NCI-H2171 treated with DMSO at 0.1 percent for 48 hours (cell line): ENCODE data around the gene NRG2.

ENCODE experiments used
- DNase-seq: peaks from one replicate; lab custom pipeline; 2025; lab: John Stamatoyannopoulos, UW

The NRG2 gene

DNA sequence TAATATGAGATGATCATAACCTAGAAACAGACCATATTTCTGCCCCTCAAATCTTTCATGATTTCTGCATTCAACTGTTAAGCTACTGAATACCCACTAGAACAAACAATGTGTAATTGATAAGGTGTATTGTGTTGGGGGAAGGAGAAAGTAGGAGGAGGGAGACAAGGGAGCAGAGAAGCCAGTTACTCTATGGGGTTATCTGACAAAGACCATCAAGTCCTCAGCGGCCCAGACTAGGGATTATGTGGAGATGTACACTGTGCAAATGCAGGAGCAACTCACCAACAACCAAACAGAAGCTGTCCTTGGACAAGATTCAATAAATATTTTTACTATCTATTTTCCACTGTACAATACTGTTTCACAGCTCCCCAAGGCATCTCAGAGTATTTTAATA, 2.7 kb downstream of the NRG2 start:
- no peak for DNase-seq

DNA sequence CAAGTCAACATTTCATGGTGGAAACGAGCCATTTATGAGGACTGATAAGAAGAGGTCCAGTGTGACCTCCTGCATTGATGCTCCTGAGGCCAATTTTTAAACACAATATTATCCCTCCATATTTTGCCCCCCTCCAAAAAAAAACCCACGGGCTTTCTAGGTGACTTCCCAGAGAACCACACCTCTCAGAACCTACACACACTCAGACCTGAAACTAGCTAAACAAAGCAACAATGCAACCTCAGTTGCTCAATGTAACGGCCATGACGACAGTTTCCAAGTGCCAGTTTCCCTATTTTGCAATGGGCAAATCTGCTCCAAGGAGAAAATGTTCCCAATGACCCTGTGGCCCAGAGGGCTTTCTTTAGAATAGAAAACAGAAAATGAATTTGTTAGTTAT, 3.5 kb downstream of the NRG2 start:
- DNase-seq, result no peak

DNA sequence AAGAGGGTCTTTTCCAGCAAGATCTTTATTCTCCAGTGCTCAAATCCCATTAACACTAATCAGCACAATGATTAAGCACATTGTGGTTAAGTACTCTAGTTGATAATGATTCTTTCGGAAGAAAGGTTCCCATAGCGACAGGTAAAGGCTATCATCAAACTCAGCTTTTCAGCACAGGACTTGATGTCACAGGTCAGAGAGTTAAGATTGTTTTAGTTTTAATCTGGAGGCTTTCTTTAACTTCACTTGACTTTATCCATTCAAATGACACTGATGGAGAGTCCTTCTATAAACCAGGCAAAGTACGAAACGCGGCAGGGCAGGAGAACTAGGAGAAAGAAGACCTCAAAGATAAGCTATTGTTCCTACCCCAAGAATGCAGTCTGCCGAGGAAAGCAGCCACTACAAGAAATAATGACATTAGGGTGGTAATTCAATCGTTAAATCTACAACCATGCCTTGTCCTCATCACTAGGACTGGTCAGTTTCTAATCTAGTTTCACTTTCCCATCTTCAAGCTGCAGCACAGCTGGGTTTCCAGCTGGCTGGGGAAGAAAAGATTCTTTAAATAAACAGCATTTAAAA, 4.6 kb downstream of the NRG2 start:
- DNase-seq, result no peak

DNA sequence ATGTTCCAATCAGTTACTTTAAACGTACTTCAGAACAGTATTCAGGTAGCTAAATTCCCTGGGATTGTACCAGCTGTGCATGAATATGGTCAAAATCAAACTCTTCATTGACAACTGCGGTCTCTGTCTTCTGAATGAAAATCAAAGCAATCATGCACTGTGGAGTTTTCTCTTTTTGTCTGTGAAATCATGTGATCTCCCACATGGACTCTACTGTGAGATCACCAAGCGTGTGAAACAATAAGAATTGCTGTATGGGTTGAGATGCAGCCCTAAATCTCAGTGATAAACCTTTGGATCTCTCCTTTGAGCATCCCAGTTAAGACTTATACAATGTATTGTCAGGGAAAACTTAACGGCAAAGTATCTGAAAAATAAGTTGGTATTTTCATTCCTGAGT, 6.1 kb downstream of the NRG2 start:
- DNase-seq, result no peak

DNA sequence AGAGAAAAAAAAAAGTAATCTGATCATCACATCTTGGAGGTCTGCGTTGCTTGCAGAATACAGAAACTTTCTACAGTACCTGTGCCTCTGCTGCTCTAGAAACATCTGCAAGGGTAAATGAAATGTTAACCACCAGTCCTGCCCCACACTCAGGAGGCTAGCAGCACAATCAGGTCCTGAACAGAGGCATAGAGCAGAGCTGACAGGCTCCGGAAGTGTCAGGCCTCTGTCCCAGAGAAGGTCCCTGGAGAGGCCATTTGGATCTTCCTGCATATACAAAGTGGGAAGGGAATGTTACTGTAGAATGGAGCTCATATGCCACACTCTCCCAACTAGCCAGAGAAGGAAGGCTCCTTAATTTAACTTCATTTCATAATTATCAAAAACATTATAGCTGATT, 7.2 kb downstream of the NRG2 start:
- DNase-seq, result no peak

DNA sequence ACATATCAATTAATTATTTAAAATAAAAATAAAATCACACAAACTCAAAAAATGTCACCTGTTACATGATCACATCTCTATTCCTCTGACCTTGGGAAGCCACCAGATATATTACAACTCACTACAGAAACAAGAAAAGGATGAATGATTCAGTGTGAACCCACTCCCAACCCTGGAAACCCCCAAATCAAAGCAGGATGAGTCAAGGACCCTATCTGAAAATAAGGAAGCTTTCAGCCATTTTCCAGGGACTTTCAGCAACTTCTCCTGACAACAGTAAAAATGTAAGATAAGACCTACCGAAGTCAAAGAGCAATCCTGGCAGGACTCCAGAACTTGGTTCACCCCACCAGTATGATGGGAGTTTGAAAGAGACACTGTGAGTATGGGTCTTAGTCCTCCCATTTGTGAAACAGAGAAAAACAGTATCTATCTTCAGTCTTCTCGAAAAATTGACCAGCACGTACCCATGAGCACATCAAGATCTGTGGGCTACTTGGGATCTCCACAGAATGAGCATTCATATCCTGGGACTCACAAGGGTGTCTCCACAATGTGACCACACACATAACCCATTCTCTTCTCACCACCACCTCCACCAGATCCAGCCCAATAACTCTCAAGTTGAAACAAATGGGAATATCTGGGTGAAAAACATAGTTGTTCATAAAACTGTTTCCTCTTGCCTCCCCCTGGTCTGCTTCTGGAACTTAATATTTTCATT, 9.9 kb downstream of the NRG2 start:
- no peak for DNase-seq

DNA sequence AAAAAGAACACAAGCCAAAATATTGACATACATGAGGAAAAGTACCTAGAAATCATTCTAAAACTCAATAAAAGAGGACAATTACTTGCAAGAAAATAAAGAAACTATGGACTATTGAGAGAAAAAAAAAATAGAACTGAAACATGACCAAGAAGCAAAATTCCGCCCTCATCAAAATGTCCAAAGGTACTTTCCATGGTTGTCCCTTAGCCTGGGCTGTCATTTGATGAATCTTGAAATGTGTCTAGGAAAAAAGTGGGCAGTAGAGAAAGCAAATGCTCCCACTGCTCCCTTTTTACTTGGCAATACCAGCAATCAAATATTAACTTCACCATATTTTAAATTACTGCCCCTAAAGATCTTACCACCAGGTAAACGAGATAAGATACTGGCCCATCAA, 10.8 kb downstream of the NRG2 start:
- no peak for DNase-seq

DNA sequence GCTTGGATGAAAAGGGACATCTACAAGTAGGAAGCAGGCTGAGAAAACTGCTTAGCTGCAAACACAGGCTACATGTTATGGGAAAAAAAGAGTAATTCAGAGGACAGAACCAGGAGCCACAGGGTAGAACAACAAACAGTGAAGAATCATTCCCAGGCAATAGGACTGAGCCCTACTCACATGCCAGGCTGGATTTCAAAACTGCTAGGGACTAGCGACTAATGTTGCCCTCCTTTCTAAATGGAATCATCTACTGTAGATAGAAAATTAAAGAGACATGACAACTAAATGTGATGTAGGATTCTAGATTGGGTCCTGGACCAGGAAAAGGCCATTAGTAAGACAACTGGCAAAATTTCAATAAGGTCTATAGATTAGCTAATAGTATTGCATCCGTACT, 15.3 kb downstream of the NRG2 start:
- no peak for DNase-seq

DNA sequence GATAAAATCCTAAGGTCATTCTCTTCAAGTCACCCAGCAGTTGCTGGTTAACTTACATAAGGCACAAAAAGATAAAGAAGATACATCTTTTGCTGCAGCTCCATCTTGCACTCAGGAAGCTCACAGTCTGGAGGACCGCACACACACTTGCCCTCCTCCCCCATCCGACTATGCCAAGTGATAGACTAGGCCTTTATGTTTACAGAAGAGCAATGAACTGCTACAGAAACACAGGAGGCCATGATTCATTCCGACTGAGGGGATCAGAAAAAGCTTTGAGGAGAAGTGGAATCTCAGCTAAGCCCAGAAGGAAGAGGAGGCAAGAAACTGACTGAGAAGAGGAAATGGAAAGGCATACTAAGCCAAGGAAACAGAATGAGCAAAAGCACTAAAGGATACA, 17.4 kb downstream of the NRG2 start:
- DNase-seq, result no peak

DNA sequence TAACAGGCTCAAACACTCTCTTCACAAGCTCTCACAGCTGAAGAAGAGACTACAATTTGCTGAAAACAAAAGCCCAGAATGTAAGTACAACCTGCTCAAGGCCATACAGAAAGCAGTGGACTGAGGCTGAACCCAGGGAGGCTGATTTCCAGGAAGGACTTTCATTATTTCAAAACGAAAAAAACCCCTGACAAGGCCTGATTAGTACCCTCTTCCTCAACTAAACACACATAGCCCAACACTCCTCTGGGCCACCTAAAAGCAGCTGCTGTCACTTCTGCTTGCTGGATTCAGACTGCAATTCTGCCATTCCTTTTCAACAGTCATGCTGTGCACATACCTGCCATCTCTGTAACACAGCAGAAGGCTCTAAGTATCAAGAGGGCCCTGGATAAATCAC, 18.2 kb downstream of the NRG2 start:
- no peak for DNase-seq

DNA sequence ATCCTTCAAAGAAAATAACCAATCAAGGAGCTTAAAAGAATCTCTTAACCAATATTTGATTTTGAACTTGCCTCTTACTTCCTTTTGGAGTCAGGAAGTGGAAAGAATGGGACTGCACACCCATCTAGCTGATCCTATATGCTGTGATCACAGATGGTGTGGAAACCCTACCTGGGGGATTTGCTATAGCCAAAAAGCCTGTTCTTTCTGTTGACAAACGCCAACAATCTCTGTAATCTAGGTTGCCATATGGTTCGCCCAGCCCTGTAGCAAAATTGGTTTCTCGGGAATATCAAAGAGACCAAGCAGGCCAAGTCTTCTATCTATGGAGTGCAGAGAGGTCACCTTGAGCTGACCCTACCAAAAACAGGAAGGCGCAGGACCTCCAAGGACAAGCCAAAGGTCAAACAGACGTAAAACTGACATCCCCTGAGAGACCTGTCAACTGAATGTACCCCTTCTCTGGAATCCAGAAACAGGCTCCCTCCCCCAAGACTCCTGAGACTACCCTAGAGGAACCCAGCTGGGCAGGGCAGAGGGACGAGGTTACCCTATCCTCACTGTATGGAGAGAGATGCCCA, 19.4 kb downstream of the NRG2 start:
- peak; percentile 90 for DNase-seq

DNA sequence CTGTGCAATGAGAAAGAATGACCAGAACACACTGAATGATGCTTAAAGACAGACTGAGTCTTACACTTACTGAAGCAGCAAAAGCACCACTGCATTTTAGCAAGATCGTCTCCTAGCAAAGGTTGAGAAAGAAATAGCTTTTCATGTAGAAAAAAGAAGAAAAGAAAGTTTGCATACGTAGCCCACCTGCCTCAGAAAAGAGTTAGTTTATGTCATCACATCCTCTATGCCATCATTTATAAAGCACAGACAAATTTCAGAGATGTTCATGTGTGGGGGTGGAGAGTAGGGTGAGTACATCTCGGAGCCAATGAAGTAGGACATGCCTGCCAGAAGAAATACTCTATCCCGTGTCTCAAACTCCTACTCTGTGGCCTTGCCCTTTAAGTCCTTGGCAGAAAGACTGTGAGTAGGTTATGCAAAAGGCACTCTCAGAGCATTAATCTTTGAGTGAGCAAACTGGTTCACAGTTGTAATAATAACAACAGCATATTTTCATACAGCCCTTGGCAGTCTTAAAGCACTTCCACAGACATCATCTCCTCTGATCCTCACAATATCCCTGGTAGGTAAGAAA, 22.4 kb downstream of the NRG2 start:
- no peak for DNase-seq

DNA sequence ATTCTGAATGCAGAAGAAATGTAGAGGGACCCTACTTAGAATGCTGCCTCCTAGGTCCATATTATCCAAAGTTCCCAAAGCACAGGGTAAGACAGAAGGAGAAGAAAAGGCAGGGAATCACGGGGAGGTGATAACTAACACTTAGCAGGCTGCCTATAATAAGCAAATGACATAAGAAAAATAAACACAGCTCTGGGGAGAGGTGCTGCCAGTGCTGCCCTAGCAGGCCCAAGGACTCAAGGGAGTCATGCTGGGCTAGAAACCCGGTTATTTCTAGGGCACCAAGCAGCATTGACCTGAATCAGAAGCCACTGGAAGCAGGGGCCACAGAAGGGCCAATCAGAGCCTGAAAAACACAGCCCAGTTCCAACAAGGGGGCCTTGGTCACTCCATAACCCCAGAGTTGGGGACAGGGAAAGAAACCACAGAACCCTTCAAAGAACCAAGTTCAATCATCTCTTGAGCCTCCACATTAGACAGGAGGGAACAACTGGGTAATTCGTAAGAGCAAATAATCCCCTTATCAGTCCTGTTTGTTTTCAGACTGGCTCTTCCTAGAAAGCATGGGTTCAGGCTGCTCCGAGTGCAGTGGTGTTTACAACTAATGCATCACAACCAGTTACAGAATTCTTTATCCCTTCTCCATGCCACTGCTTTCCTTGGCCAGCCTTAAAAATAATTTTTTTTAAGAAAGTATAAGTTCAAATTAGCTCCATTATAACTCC, 24.0 kb downstream of the NRG2 start:
- DNase-seq, result no peak

DNA sequence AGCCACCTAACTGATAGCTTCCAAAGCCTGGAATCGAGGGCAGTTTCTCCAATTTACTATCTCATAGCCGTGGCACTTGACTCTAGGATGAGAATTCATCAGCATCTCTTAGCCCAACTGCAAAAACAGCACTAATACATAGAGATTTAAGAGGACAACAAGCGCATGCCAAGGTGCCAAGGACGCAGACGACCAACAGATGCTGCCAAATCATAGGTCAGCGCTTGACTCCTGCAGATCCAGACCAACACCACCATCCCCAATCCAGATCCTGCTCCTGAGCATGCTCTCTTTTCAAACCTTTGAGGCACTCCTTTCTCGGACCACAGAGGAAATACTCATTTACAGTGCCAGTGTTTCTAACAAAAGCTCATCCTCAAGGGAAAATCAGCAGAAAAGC, 24.6 kb downstream of the NRG2 start:
- no peak for DNase-seq

DNA sequence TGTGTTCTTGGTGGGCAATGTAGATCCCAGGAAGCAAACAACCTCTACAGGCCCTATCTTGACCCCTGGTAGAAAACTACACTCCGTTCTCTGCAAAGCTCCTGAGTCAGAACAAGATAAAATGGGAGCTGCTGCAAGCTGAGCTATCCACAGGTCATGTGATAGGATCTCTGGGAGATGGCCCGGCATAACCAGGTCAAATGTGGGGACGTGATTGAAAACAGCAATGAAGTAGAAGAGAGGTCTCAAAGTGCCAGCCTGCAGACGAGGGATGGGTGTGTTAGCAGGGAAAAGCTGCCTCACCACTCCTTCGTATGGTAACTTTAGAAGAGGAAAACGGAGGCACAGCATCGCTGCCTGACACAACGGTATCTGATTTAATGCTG, 25.0 kb downstream of the NRG2 start:
- no peak for DNase-seq

DNA sequence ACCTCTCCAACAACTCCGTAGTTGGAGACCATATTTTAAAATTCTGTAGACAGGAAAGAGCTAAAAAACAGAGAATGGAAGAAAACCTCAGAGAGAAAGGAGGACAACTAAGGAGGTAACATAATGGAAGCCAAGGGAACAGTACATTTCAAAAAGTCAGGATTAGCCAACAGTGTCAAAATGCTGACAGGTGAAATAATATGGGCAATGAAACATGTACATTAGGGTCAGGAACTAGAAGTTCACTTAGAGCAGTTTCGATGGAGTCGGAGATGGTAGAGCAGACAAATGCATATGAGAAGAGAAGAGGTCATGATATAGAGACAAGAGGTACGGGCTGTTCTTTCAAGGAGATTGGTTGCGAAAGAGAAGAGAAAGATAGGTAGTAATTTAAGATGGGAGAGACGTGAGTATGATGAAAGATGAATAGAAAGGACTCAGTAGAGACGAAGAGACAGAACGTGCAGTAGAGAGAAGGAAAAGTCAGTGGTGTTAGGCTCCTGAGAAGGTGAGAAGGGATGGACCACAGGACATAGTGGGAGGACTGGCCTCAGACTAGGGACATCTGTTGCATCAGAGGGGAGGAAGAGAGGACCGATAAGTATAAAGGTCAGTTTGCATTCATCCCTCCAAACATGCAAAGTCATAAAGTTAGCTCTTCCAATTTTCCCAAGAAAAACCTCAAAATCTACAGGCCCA, 25.6 kb downstream of the NRG2 start:
- no peak for DNase-seq

DNA sequence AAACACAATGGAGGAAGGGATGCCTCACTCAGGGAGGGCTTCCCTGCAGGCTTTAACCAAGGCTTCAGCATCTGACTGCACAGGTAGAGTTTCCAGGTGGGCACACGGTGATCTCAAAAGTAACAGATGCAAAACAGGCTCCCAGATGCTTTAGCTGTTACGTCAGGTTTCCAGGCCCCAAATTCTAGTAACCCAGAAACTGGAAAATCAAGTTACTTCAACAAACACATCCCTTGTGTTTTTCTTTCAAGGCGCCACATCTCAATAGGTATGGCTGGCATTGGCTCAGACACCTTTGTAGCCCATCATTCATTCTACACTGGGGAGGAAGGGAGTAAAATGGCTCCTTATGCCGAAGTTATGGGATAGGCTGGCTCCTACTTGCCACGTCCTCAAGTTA, 27.4 kb downstream of the NRG2 start:
- no peak for DNase-seq

DNA sequence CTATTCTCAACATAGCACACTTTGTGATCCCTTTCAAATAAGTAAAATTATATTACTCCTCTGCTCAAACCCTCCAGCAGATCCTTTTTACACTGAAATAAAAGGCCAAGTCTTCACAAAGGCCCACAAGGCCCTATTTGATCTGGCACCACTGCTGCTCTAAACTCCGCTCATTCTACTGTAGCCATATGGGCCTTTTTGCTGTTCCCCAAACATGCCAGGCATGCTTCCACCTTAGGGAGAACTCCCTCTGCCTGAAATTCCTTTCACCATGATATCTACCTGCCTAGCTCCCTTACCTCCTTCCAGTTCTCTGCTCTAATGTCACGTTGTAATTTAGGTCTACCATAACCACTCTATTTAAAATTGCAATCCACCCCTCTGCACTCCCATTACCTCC, 28.3 kb downstream of the NRG2 start:
- no peak for DNase-seq

DNA sequence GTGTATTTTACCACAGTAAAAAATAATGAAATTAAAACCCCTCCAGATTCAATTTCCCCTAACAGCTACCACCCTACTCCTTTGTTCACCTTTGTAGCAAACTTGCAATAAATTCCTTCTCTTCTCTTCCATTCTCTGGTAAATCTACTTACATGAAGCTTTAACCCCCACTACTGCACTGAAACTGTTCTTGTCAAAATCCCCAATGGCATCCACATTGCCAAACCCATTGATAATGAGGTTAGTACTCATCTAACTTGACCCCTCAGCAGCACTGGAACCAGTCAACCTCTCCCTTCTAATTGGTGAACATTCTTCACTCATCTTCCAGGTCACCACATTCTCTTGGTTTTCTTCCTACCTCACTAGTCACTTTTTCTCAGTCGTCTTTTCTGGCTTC, 29.6 kb downstream of the NRG2 start:
- DNase-seq, result no peak

DNA sequence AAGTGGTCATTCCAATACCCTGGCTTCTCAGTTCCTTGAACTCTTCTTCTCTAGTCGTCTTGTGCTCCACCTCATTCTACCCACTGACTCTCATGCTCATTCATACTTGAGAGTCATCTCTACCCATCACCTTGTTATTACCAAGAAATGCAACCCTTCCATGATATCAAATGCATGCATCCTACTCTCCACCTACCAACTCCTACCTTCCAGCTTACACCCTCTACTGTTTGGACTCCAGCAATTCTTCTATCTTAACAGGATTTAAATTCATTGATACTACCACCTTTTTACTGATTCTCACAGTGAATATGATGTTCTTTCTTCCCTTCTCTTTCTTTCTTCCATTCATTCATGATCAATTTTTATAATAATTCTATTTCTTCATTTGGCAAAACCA, 30.7 kb downstream of the NRG2 start:
- no peak for DNase-seq

DNA sequence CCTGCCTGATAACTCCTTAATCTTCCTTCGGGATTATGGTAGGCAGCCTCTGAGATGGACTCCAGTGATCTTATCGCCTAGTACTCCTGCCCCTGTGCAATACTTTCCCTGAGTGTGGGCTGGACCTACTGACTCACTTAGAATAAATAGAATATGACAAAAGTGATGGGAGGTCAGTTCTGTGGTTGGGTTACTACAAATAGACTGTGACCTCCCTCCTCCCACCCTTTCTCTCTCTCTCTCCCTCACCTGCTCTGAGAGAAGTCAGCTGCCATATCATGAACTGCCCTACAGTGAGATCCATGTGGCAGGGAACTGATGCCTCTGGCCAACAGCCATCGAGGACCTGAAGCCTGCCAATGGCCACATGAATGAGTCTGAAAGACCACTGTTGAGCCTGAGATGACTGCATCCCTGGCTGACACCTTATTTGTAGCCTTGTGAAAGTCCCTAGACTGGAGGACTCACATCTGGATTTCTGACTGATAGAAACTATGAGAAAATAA, 31.7 kb downstream of the NRG2 start:
- DNase-seq, result no peak

DNA sequence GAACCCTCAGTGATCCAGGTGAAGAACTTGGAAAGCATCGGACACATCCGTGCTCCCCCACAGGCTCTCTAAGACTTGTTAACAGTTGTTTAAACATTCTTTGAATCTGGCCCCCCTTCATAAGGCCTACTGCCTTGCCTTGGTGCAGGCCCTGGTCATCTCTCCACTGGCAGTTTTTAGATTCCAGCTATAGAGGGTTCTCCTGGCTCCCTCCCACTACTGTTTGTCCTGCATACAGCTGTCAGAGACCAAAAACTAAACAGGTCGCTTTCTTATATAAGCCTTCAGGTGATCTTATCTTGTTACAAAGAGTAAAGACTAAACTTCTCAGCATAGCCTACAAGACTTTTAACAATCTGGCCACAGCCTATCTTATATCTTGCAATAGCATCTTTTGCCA, 32.3 kb downstream of the NRG2 start:
- DNase-seq, result no peak
